GM19328 (cell line): ENCODE results near the gene TBX1.
"Not testable (repeated sequence)": the region's sequence is repeated elsewhere in the genome, so short reads cannot be mapped to it uniquely, and the experiment has no call there.

ENCODE experiments used
- ATAC-seq: cut with Tn5 transposase; IDR thresholded peaks from one replicate; pipeline ENCODE4 v1.9.1; 2021; ENCODE audit warnings: mild to moderate bottlenecking, moderate library complexity; ENCODE audit not compliant: unreplicated experiment

TBX1 gene

GRCh38 chr22:19763458-19764298, 3.1 kb downstream of the TBX1 start:
- ATAC-seq: no peak

GRCh38 chr22:19764299-19764593, 3.7 kb downstream of the TBX1 start:
- no peak for ATAC-seq

DNA sequence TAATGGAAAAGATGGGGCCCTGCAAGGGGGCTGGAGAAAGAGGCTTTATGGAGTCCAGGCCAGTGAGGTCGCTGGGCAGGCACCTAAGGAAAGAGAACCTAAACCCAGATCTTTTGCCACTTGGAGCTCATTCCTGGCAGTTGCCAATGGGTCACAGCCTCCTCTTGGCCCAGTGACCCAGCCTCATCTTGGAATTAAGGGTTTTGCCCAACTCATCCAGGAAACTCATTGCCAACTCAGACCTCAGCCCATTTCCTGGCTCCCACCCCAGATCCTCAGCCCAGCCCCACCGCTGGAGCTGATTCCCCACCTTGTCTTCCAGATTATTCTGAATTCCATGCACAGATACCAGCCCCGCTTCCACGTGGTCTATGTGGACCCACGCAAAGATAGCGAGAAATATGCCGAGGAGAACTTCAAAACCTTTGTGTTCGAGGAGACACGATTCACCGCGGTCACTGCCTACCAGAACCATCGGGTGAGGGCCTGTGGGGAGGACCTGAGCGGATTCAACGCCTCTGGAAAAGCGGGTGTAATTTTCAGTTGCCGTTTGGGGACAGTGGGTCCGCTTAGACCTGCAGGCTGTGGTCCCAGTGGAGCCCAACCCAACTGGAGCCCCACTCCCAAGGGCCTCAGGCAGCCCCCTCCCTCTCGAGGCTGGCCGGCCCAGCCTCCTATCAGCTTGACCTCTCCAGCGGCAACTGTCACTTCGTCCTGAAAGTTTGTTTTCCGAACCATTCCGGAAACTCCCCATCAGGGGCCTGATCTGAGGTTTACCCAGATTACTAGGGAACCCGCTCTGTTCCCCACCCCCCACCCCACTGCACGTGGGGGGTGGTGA, 4.3 kb downstream of the TBX1 start:
- no peak for ATAC-seq

GRCh38 chr22:19765477-19766239, 5.1 kb downstream of the TBX1 start:
- ATAC-seq: no peak

GRCh38 chr22:19766240-19766510, 5.6 kb downstream of the TBX1 start:
- no peak for ATAC-seq

DNA sequence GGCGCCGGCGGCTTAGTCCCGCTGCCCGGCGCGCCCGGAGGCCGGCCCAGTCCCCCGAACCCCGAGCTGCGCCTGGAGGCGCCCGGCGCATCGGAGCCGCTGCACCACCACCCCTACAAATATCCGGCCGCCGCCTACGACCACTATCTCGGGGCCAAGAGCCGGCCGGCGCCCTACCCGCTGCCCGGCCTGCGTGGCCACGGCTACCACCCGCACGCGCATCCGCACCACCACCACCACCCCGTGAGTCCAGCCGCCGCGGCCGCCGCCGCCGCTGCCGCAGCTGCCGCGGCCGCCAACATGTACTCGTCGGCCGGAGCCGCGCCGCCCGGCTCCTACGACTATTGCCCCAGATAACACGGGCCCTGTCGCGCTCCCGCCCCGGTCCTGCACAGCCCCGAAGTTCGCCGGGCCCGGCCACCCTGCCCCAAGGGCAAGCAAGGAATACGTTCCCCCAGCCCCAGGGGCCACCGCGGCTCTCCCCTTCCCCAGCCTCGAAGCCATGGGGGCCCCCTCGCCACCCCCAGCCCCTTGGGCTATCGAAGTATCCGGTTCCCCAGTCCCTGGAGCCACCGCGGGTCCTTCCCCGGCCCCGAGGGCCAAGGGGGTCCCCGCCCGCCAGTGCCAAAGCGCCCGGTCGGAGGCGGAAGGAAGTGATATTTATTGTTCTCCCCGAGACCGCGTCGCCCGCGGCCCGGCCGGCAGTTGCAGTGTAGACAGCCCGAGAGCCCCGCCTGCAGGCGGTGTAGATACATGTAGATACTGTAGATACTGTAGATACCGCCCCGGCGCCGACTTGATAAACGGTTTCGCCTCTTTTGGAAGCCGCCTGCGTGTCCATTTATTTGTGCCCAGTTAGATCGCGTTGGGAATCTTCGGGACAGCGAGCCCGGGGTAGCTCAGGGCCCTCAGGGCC, 6.2 kb downstream of the TBX1 start:
- ATAC-seq: no peak

GRCh38 chr22:19767427-19768341, 7.1 kb downstream of the TBX1 start:
- ATAC-seq: no peak

- no peak for ATAC-seq
Measured at GRCh38 chr22:19769393-19769715, 8.8 kb downstream of the TBX1 start.

GRCh38 chr22:19770349-19771220, 10.0 kb downstream of the TBX1 start:
- no peak for ATAC-seq

DNA sequence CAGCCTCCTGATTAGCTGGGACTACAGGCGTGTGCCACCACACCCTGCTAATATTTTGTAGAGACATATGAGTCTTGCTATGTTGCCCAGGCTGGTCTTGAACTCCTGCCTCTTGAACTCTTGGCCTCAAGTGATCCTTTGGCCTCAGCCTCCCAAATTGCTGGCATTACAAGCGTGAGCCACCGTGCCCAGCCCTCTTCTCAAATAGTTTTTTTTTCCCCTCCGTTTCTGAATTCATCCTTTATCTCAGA, 11.8 kb downstream of the TBX1 start:
- ATAC-seq: no peak

DNA sequence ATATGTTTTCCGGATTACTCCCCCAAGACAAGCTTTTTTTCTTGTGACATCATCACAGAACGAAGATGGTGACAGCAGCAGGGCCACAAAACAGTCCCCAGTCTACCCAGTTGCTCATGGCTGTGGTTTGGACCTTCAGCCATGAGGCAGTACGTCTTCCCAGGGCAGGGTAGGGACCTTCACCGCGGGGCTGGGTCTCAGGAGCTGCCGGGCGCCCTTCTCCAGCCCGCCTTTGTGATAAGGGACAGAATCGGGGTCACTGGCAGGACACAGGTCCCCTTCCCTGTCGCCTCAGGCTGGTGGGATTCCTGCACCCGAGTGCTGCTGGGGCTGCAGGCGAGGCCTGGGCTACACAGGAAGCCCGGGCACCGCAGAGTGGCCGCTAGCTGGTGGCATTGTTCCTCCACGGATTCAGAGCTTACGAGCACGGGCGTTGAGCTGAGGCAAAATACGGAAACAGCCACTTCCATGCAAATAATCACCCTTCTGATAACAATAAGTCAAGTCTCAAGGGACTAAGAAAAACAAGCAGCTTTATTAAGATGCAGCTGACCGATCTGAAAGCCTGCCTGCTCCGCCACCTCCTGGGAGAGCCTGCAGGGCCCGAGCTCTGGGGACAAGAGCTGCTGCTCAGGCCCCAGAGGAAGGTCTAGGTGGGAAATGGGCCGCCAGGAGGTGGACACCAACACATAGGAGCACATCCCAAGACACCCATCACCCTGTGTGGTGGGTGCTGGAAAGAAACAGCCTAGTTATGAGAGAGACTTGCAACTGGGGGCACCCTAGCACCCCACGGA, 12.3 kb downstream of the TBX1 start:
- ATAC-seq: no peak

GRCh38 chr22:19773470-19774040, 13.0 kb downstream of the TBX1 start:
- no peak for ATAC-seq

DNA sequence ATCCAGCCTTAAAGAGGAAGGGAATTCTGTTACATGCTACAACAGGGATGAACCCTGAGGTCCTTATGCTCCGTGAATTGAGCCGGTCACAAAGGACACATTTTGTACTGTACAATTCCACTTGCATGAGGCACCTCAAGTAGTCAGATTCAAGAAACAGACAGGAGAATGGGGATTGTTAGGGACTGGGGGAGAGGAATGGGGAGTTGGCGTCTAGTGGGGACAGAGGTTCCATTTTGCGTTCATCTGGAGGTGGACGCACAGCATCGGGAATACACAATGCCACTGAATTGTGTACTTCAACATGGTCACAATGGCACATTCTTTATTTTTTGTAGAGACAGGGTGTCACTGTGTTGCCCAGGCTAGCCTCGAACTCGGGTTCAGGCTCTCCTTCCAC, 14.1 kb downstream of the TBX1 start:
- ATAC-seq: no peak

GRCh38 chr22:19775496-19776325, 15.1 kb downstream of the TBX1 start:
- ATAC-seq: no peak

- no peak for ATAC-seq
Measured at GRCh38 chr22:19776433-19777031, 16.0 kb downstream of the TBX1 start.

- ATAC-seq: not testable (repeated sequence)
Measured at GRCh38 chr22:19777192-19777591, 16.6 kb downstream of the TBX1 start.

DNA sequence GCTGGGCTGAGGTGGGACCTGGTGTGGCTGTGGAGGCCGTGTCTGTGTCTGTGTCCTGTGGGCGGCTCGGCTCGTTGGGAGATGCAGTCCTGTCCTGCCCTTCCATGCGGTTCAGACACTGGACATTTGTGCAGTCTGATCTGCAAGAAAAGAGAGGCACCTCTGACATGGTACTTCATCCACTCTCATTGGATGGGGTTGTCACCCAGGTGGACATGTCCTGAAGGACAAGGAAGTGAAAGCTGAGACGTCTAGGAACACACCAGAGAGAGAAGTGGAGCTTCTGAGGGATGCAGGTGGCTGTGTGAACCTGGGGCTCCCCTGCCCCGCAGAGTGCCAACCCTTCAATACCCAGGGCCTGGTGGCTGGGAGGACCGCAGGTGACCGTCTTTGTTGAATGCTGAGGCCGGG, 18.4 kb downstream of the TBX1 start:
- ATAC-seq: no peak
